HCT116 (cell line): ENCODE measurements around the gene CACNB2.

Experiments
- CBX3 ChIP-seq: IDR thresholded peaks from 2 replicates; pipeline ENCODE4 v1.6.1; 2012; ENCODE audit warnings: low read depth
- CEBPB ChIP-seq: IDR thresholded peaks from 2 replicates; pipeline ENCODE4 v1.6.1; 2012; ENCODE audit warnings: low read depth
- CTCF ChIP-seq, 3 experiments: fragments of 200-600 bp in 1 of 3; sonication (generic) in 1 of 3; IDR thresholded peaks in 2 of 3; conservative IDR thresholded peaks in 1 of 3; 2 replicates each; pipeline ENCODE4 v1.5.1; 2012 to 2017; ENCODE audit warnings: low read depth in 2 of 3, low read length in 2 of 3, antibody characterized with exemption in 1 of 3, borderline replicate concordance in 1 of 3, control low read depth in 1 of 3, mild to moderate bottlenecking in 1 of 3, mixed read lengths in 1 of 3, mixed run types in 1 of 3, moderate library complexity in 1 of 3; ENCODE audit not compliant: insufficient read depth in 1 of 3
- EGR1 ChIP-seq: IDR thresholded peaks from 2 replicates; pipeline ENCODE4 v1.6.1; 2012; ENCODE audit warnings: low read depth
- EZH2phosphoT487 ChIP-seq: fragments of 200-600 bp; IDR thresholded peaks from 2 replicates; pipeline ENCODE4 v1.6.1; 2018; ENCODE audit warnings: antibody characterized with exemption, borderline replicate concordance
- MAX ChIP-seq: IDR thresholded peaks from 2 replicates; pipeline ENCODE4 v1.6.1; 2012
- SIN3A ChIP-seq: IDR thresholded peaks from 2 replicates; pipeline ENCODE4 v1.6.1; 2012; ENCODE audit warnings: low read depth
- TCF7L2 ChIP-seq: IDR thresholded peaks from 2 replicates; pipeline ENCODE4 v1.7.0; 2011; ENCODE audit warnings: borderline replicate concordance, inconsistent platforms; ENCODE audit not compliant: insufficient read depth, insufficient read length; ENCODE audit errors: extremely low read depth
- ZBTB33 ChIP-seq: IDR thresholded peaks from 2 replicates; pipeline ENCODE4 v1.6.1; 2011; ENCODE audit warnings: mild to moderate bottlenecking, low read length, moderate library complexity; ENCODE audit not compliant: insufficient replicate concordance; ENCODE audit errors: extremely low read depth
- ZFX ChIP-seq: fragments of 450-650 bp; IDR thresholded peaks from 2 replicates; pipeline ENCODE4 v1.6.1; 2017
- ZNF274 ChIP-seq: fragments of 200-500 bp; sonication (Bioruptor generic); IDR thresholded peaks from 2 replicates; pipeline ENCODE4 v1.6.1; 2014; ENCODE audit warnings: mild to moderate bottlenecking, low read depth, low read length, inconsistent platforms

GRCh38 chr10:18303851-18304801, 163.9 kb downstream of the CACNB2 start:
- TF ChIP-seq TCF7L2, result no peak
- no peak for TF ChIP-seq EZH2phosphoT487
- TF ChIP-seq CTCF (IDR thresholded peaks at IDR 0.05 in 2 of 3, conservative IDR thresholded peaks at IDR 0.05 in 1 of 3; ENCODE audit: borderline replicate concordance in 1 of 3, insufficient read depth in 1 of 3, low read depth in 2 of 3, low read length in 2 of 3), result no peak
- no peak for TF ChIP-seq CEBPB
- no peak for TF ChIP-seq CBX3
- TF ChIP-seq MAX, result no peak
- TF ChIP-seq SIN3A, result no peak
- no peak for TF ChIP-seq ZNF274
- TF ChIP-seq EGR1, result no peak
- no peak for TF ChIP-seq ZFX
- TF ChIP-seq ZBTB33, result no peak
